ENCODE data around the gene PLOD3. TPM values are rescaled to one million over a fixed set of nuclear protein-coding genes. Genes with fewer than 3 reads are reported as not detected.

PLOD3 gene
- total and polyA plus RNA-seq, 2 experiments from 2014 or later, result 149 to 189 TPM

DNA sequence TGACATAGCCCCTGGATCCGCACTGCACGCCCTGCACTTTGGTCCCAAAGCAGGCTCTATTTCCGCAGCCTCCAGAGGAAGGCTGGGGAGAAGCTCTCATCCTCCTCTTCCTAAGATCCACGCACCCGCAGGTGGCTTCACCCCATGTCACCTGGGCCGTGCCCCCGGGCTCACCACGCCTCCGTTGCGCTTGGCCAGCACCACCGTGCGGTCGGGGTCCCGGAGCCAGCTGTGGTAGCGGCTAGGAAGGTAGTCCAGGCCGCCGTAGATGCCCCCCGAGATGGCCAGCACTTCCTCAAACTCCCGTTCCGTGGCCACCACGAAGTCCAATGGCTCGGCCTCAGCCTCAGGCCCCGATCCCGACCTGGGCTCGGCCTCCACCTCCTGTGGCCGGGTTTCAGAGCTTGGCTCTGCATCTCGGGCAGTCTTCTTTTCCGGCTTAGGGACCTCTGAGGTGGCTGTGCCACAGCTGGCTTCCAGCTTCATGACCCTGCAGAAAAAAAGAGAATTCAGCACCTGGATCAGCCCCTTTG lies 43.0 kb downstream of the PLOD3 start:
- no peak for TF ChIP-seq EZH2phosphoT487 (IDR thresholded peaks at IDR 0.05; ENCODE audit: insufficient read depth, low read depth)
- no peak for TF ChIP-seq EZH2 (IDR thresholded peaks at IDR 0.05; ENCODE audit: insufficient read depth, poor library complexity, severe bottlenecking)
- no peak overlapping the region for H3K9ac ChIP-seq
- H3K36me3 ChIP-seq (ENCODE audit: low read depth), result no peaks in the 10 kb centered on the region
- H3K27ac ChIP-seq, result no peak overlapping the region
- in situ Hi-C loops (cut with MboI), result no loop called here
- H2AFZ ChIP-seq, result no peak overlapping the region
- no peak for DNase-seq
- H3K79me2 ChIP-seq (ENCODE audit: insufficient read depth), result no peaks in the 10 kb centered on the region
- 2 to 5% methylated on average over 27 of the region's 28 CpGs for WGBS, 2 experiments (ENCODE audit: low coverage in 1 of 2, low lambda C conversion rate in 2 of 2, missing lambda C conversion rate in 2 of 2)
- H3F3A ChIP-seq (ENCODE audit: insufficient read depth), result no peaks in the 10 kb centered on the region
- H3K27me3 ChIP-seq (replicated peaks; ENCODE audit: insufficient read depth), result peaks cover 86% of the 10 kb centered on the region
- no peaks in the 10 kb centered on the region for H3K4me1 ChIP-seq (ENCODE audit: insufficient read depth)
- H3K9me2 ChIP-seq (ENCODE audit: insufficient read depth), result no peaks in the 10 kb centered on the region
- no peaks in the 10 kb centered on the region for H4K20me1 ChIP-seq (ENCODE audit: insufficient read depth)
- H3K4me3 ChIP-seq, result no peak overlapping the region
- no peaks in the 10 kb centered on the region for H3K9me3 ChIP-seq (ENCODE audit: low read depth)
- H3K4me2 ChIP-seq (ENCODE audit: unreplicated experiment), result no peak overlapping the region

DNA sequence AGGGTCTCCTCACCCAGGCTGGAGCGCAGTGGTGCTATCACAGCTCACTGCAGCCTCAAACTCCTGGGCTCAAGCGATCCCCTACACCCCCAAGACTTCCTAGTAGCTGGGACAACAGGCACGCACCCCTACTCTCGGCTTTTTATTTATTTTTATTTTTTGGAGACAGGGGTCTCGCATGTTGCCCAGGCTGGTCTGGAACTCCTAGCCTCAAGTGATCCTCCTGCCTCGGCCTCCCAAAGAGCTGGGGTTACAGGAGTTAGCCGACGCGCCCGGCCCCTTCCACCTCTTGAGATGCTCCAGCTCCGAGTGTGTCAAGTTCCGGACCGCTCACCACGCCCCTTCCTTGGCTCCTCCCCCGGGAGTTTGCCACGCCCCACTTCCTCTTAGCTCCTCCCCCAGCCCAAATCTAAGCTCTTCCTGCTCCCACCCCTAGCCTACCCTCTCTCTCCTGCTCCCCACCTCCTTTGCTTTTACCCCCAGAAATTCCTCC lies 43.6 kb downstream of the PLOD3 start:
- peaks cover 81% of the 10 kb centered on the region for H3K27me3 ChIP-seq (replicated peaks; ENCODE audit: insufficient read depth)
- H3K4me3 ChIP-seq, result peak overlapping the region; percentile 53
- in situ Hi-C loops (cut with MboI), result no loop called here

DNA sequence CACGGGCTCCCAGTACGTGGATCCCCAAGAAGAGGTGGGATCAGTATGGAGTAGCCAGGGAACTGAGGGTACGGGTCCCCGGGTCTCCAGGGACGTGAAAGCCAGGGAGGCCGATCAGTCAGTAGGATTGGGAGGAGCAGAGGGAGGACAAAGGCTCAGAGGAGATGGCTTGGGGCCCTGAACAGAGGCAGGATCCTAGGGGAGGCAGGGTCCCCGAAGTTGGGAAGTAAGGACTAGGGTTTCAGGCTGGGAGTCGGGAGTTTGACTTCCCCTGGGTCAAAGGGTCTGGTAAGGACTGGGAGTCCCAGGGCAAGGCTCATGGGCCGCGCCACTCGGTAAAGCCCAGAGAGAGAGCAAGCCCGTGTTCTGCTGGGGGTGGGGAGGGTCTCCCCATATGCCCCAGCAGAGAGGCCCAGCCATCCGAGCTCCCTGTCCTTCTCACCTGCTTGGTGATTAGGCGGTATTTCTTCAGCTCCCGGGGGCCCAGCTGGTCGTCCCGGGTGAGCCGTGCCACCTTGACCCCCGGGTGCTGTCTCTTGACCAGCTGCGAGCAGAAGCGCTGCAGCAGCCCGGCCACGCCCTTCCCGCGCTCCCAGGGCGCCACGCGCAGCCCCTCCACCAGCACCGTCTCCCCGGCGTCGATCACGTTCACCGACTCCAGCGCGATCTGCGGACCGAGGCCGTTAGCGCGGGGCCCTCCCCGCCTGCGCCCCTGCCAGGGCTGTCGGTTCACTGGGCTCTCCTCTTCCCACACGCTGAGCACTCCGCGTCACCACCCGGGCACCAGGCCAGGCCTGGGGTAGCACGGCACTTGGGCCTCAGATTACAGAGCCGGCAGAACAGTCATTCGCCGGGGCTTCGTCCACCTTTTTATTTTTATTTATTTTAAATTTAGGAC lies 44.3 kb downstream of the PLOD3 start:
- no peaks in the 10 kb centered on the region for H3K79me2 ChIP-seq (ENCODE audit: insufficient read depth)
- no peak overlapping the region for H3K9ac ChIP-seq
- peaks cover 3% of the 10 kb centered on the region; the same call in 1 of the 2 replicates for H3F3A ChIP-seq (ENCODE audit: insufficient read depth)
- DNase-seq, result peak; percentile 88
- H3K4me2 ChIP-seq (ENCODE audit: unreplicated experiment), result peak overlapping the region; percentile 57
- 1 to 2% methylated on average over 35 to 49 of the region's 53 CpGs for WGBS, 2 experiments (ENCODE audit: low coverage in 1 of 2, low lambda C conversion rate in 2 of 2, missing lambda C conversion rate in 2 of 2)
- no peaks in the 10 kb centered on the region for H3K4me1 ChIP-seq (ENCODE audit: insufficient read depth)
- H3K27me3 ChIP-seq (replicated peaks; ENCODE audit: insufficient read depth), result peaks cover 75% of the 10 kb centered on the region
- H3K36me3 ChIP-seq (ENCODE audit: low read depth), result no peaks in the 10 kb centered on the region
- no peaks in the 10 kb centered on the region for H4K20me1 ChIP-seq (ENCODE audit: insufficient read depth)
- H3K27ac ChIP-seq, result no peak overlapping the region
- H3K9me3 ChIP-seq (ENCODE audit: low read depth), result no peaks in the 10 kb centered on the region
- peak overlapping the region; percentile 35; the same call in 1 of the 2 replicates for H2AFZ ChIP-seq
- H3K4me3 ChIP-seq, result peak overlapping the region; percentile 53
- TF ChIP-seq EZH2phosphoT487 (IDR thresholded peaks at IDR 0.05; ENCODE audit: insufficient read depth, low read depth) (no peak), EZH2 (IDR thresholded peaks at IDR 0.05; ENCODE audit: insufficient read depth, poor library complexity, severe bottlenecking) (peak; percentile 62)
- H3K9me2 ChIP-seq (ENCODE audit: insufficient read depth), result no peaks in the 10 kb centered on the region
- in situ Hi-C loops (cut with MboI), result no loop called here

More for the DNA sequence above, 43.6 kb downstream of the PLOD3 start:
- H3K79me2 ChIP-seq (ENCODE audit: insufficient read depth), result no peaks in the 10 kb centered on the region
- H3F3A ChIP-seq (ENCODE audit: insufficient read depth), result no peaks in the 10 kb centered on the region
- TF ChIP-seq EZH2phosphoT487 (IDR thresholded peaks at IDR 0.05; ENCODE audit: insufficient read depth, low read depth), result no peak
- no peak for TF ChIP-seq EZH2 (IDR thresholded peaks at IDR 0.05; ENCODE audit: insufficient read depth, poor library complexity, severe bottlenecking)
- no peak overlapping the region for H3K9ac ChIP-seq
- H3K9me3 ChIP-seq (ENCODE audit: low read depth), result no peaks in the 10 kb centered on the region
- no peaks in the 10 kb centered on the region for H4K20me1 ChIP-seq (ENCODE audit: insufficient read depth)
- H2AFZ ChIP-seq, result peak overlapping the region; percentile 35; the same call in 1 of the 2 replicates
- H3K27ac ChIP-seq, result no peak overlapping the region
- H3K4me1 ChIP-seq (ENCODE audit: insufficient read depth), result no peaks in the 10 kb centered on the region
- H3K36me3 ChIP-seq (ENCODE audit: low read depth), result no peaks in the 10 kb centered on the region
- DNase-seq, result peak; percentile 78
- 6% methylated on average over 16 of the region's 16 CpGs for WGBS, 2 experiments (ENCODE audit: low coverage in 1 of 2, low lambda C conversion rate in 2 of 2, missing lambda C conversion rate in 2 of 2)
- no peaks in the 10 kb centered on the region for H3K9me2 ChIP-seq (ENCODE audit: insufficient read depth)
- H3K4me2 ChIP-seq (ENCODE audit: unreplicated experiment), result peak overlapping the region; percentile 57

DNA sequence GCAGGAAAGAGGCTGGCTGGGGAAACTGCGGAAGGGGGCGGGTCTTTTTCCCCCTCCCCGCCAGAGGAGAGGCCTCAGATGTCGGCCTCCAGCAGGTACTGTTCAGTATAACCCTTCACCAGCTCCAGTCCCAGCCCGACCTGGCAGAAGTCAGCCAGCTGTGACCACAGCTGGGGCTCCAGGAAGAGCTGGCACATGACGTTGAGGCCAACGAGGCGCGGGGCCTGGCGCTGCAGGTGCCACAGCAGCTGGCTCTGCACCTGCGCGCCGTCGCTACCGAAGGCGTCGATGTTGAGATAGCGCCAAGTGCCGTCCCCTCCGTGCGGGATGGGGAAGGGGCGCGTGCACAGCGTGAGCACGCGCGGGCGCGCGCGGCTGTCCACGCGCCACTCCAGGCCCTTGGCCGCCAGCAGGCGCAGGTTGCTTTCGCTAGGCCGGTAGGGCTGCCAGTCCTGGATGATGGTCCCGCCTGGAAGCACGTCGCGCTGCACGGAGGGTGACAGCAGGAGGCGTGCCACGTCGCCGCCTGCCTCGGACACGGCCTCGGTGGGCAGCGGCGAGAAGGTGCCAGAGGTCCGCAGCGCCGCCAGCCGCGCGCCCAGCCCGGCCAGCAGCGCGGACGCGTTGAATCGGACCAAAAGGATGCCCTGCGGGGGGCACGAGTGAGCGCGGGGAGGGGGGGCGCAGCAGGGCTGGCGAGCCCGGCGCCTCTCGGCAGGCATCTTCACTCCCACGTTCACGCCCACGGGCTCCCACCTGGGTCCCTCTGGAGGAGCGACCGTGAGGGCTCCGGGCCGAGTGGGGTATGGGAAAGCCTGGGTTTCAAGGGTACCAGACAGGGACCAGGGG lies 45.2 kb downstream of the PLOD3 start:
- H3K9me2 ChIP-seq (ENCODE audit: insufficient read depth), result no peaks in the 10 kb centered on the region
- H3F3A ChIP-seq (ENCODE audit: insufficient read depth), result peaks cover 9% of the 10 kb centered on the region; the same call in 1 of the 2 replicates
- no peak overlapping the region for H2AFZ ChIP-seq
- no peaks in the 10 kb centered on the region for H3K36me3 ChIP-seq (ENCODE audit: low read depth)
- DNase-seq, result no peak
- H3K4me3 ChIP-seq, result no peak overlapping the region
- in situ Hi-C loops (cut with MboI), result no loop called here
- H3K27me3 ChIP-seq (replicated peaks; ENCODE audit: insufficient read depth), result peaks cover 72% of the 10 kb centered on the region
- H3K4me1 ChIP-seq (ENCODE audit: insufficient read depth), result no peaks in the 10 kb centered on the region
- H3K9me3 ChIP-seq (ENCODE audit: low read depth), result no peaks in the 10 kb centered on the region
- H3K27ac ChIP-seq, result no peak overlapping the region
- H3K4me2 ChIP-seq (ENCODE audit: unreplicated experiment), result no peak overlapping the region
- no peaks in the 10 kb centered on the region for H3K79me2 ChIP-seq (ENCODE audit: insufficient read depth)
- WGBS, 2 experiments (ENCODE audit: low coverage in 1 of 2, low lambda C conversion rate in 2 of 2, missing lambda C conversion rate in 2 of 2), result 2 to 4% methylated on average over 66 to 72 of the region's 79 CpGs
- H3K9ac ChIP-seq, result no peak overlapping the region
- 0 out of 2 replicates have a peak, but pooled peaks have one; percentile 39 for TF ChIP-seq EZH2phosphoT487 (IDR thresholded peaks at IDR 0.05; ENCODE audit: insufficient read depth, low read depth)
- no peak for TF ChIP-seq EZH2 (IDR thresholded peaks at IDR 0.05; ENCODE audit: insufficient read depth, poor library complexity, severe bottlenecking)
- no peaks in the 10 kb centered on the region for H4K20me1 ChIP-seq (ENCODE audit: insufficient read depth)

All from GM23248 (cell line).